Lung (tissue), 12 donors: ENCODE results near the gene TM4SF5. TPM values are rescaled to one million over a fixed set of nuclear protein-coding genes. Genes with fewer than 3 reads are reported as not detected.
A peak's percentile ranks its signal among the peaks of the same experiment; 100 is the strongest.
"Not testable (repeated sequence)": the region's sequence is repeated elsewhere in the genome, so short reads cannot be mapped to it uniquely, and the experiment has no call there.

Experiments used
- ATAC-seq: fragments of 200-7000 bp; cut with Tn5 transposase; one replicate; pipeline ENCODE4 v1.9.1; 2020; ENCODE audit warnings: moderate number of reproducible peaks; ENCODE audit not compliant: insufficient read depth, low FRiP score
- DNase-seq, 3 donors: peaks; one replicate each; pipeline ENCODE4 v3.0.0-alpha.2; 2013 to 2017
- H3K27ac ChIP-seq, 2 donors: one replicate each; pipeline ENCODE4 v1.5.1; 2013; ENCODE audit warnings: mild to moderate bottlenecking in 2 of 2, moderate library complexity in 2 of 2, control low read depth in 1 of 2, inconsistent platforms in 1 of 2, low read depth in 1 of 2, low read length in 1 of 2
- H3K27me3 ChIP-seq, 3 donors: one replicate each; pipeline ENCODE4 v1.5.1; 2013; ENCODE audit warnings: low read length in 2 of 3; ENCODE audit not compliant: control insufficient read depth in 3 of 3, insufficient read depth in 3 of 3
- H3K36me3 ChIP-seq, 4 donors: one replicate each; pipeline ENCODE4 v1.5.1; 2013; ENCODE audit warnings: low read length in 4 of 4, mild to moderate bottlenecking in 1 of 4, moderate library complexity in 1 of 4; ENCODE audit not compliant: control insufficient read depth in 4 of 4, insufficient read depth in 4 of 4
- H3K4me1 ChIP-seq, 5 donors: one replicate each; pipeline ENCODE4 v1.5.1; 2013; ENCODE audit warnings: low read length in 5 of 5, mild to moderate bottlenecking in 2 of 5, moderate library complexity in 1 of 5; ENCODE audit not compliant: control insufficient read depth in 5 of 5, insufficient read depth in 5 of 5
- H3K4me3 ChIP-seq: one replicate; pipeline ENCODE4 v1.5.1; 2013; ENCODE audit warnings: mild to moderate bottlenecking, control low read depth, moderate library complexity
- H3K9ac ChIP-seq, 2 donors: one replicate each; pipeline ENCODE4 v1.5.1; 2013; ENCODE audit warnings: low read length in 2 of 2, control low read depth in 1 of 2; ENCODE audit not compliant: insufficient read depth in 1 of 2
- H3K9me3 ChIP-seq, 4 donors: one replicate each; pipeline ENCODE4 v1.5.1; 2013; ENCODE audit warnings: low read length in 3 of 4, mild to moderate bottlenecking in 1 of 4, moderate library complexity in 1 of 4; ENCODE audit not compliant: control insufficient read depth in 4 of 4, insufficient read depth in 3 of 4
- WGBS, 2 donors: extraction: QIAGEN DNeasy Blood & Tissue Kit; methylation state at CpG; one replicate each; pipeline ENCODE4 v1.1.7; 2013; 5-methylcytosine and 5-hydroxymethylcytosine counted together
- polyA plus RNA-seq, 2 donors: library from polyadenylated mRNA; stranded (reverse); fragments of 200-250 nt; gene quantifications; one replicate each; pipeline ENCODE4 v1.2.1, GENCODE V29; 2013
- total RNA-seq, 2 donors: library from RNA; depleted of rRNA in 1 of 2; stranded (reverse); fragments of >200 nt in 1 of 2; gene quantifications; one replicate each; pipeline ENCODE4 v1.2.1, GENCODE V29; 2014 to 2021
- TF ChIP-seq, protein P1 (sequence below): IDR thresholded peaks from 2 replicates; pipeline ENCODE4 v1.5.1; 2012; ENCODE audit warnings: mild to moderate bottlenecking; ENCODE audit errors: control extremely low read depth, extremely low read depth
- donor health status: control.
- donor health status: control.
- donor health status: Bipolar disorder and iron deficiency.
- donor health status: healthy.
- donor health status: DM: yes; HTN: yes; CAD: no.

Gene TM4SF5
- total and polyA plus RNA-seq, 4 donors: not detected

GRCh38 chr17:4822835-4823234, 51.1 kb downstream of the TM4SF5 start:
- H3K4me1 ChIP-seq: peaks cover 0 to 4% (median 0%) of the 10 kb centered on the region in 5 donors

GRCh38 chr17:4823373-4824089, 51.8 kb downstream of the TM4SF5 start:
- Histone ChIP-seq H3K9me3 (peaks cover 0 to 2% (median 0%) of the 10 kb centered on the region in 4 donors), H3K27me3 (no peaks in the 10 kb centered on the region), H3K36me3 (peaks cover 0 to 12% (median 7%) of the 10 kb centered on the region in 4 donors), H3K9ac (no peak overlapping the region), H3K27ac (no peak overlapping the region), H3K4me3 (no peak overlapping the region), H3K4me1 (peaks cover 0 to 4% (median 0%) of the 10 kb centered on the region in 5 donors)
- DNase-seq: no peak
- TF ChIP-seq, protein P1, sequence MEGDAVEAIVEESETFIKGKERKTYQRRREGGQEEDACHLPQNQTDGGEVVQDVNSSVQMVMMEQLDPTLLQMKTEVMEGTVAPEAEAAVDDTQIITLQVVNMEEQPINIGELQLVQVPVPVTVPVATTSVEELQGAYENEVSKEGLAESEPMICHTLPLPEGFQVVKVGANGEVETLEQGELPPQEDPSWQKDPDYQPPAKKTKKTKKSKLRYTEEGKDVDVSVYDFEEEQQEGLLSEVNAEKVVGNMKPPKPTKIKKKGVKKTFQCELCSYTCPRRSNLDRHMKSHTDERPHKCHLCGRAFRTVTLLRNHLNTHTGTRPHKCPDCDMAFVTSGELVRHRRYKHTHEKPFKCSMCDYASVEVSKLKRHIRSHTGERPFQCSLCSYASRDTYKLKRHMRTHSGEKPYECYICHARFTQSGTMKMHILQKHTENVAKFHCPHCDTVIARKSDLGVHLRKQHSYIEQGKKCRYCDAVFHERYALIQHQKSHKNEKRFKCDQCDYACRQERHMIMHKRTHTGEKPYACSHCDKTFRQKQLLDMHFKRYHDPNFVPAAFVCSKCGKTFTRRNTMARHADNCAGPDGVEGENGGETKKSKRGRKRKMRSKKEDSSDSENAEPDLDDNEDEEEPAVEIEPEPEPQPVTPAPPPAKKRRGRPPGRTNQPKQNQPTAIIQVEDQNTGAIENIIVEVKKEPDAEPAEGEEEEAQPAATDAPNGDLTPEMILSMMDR: no peak
- 71 to 78% methylated on average over 12 of the region's 12 CpGs for WGBS, 2 donors
- no peak for ATAC-seq

More at GRCh38 chr17:4822835-4823234, 51.1 kb downstream of the TM4SF5 start:
- DNase-seq (no peak), ATAC-seq (no peak)
- H3K36me3 ChIP-seq: peaks cover 0 to 16% (median 7%) of the 10 kb centered on the region in 4 donors
- no peak overlapping the region for H3K27ac ChIP-seq
- WGBS, 2 donors: 75 to 81% methylated on average over 3 of the region's 3 CpGs
- no peaks in the 10 kb centered on the region for H3K27me3 ChIP-seq
- TF ChIP-seq, protein P1: no peak
- H3K9me3 ChIP-seq: peaks cover 0 to 2% (median 0%) of the 10 kb centered on the region in 4 donors
- no peak overlapping the region for H3K9ac ChIP-seq
- H3K4me3 ChIP-seq: no peak overlapping the region

DNA sequence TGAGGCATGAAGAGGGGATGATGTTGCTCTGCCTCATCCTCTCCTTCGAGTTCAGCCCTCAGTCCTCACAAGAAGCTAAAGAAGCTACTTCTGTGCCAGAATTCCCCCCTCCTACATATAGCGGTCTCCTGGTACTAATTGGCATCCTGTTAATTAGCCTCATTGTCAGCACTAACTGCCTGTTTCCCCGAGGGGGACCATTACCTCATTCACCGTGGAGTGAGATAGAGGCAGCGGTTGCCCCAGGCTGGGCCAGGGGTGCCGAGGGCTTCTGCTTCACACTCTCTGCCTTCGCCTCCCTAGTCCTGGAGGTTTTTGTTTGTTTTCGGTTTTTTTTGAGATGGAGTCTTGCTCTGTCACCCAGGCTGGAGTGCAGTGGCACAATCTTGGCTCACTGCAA, 55.7 kb downstream of the TM4SF5 start:
- 78 to 82% methylated on average over 8 of the region's 8 CpGs for WGBS, 2 donors

DNA sequence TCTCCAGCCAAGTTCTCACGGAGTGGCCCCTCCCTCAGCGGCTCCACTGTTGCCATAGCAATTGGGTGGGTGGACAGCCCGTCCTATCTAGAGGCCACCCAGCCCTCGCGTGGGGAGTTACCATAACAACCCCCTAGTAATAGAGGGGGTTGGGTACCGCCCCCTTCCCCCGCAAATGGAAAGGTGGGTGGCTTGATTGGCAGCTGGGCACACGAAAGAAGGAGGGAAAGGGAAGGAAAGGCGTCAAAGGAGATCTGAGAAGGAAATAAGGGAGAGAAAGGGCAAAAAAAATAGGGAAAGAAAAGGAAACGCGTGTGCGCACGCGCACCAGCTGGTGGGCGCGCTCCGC, 61.1 kb downstream of the TM4SF5 start:
- H3K4me1 ChIP-seq: peaks cover 0 to 32% (median 15%) of the 10 kb centered on the region in 5 donors
- peak overlapping the region; percentile 49 to 79 for H3K9ac ChIP-seq
- peak overlapping the region; percentile 78 to 84 for H3K27ac ChIP-seq
- ATAC-seq: peak; percentile 12
- 0% methylated on average over 10 of the region's 17 CpGs for WGBS, 2 donors
- H3K4me3 ChIP-seq: peak overlapping the region; percentile 72
- H3K9me3 ChIP-seq, DNase-seq, H3K27me3 ChIP-seq, H3K36me3 ChIP-seq: not testable (repeated sequence)

More for the DNA sequence above, 55.7 kb downstream of the TM4SF5 start:
- DNase-seq (no peak), ATAC-seq (no peak)
- no peak overlapping the region for H3K27ac ChIP-seq
- no peaks in the 10 kb centered on the region for H3K9me3 ChIP-seq
- TF ChIP-seq, protein P1: no peak
- no peak overlapping the region for H3K4me3 ChIP-seq
- peaks cover 0 to 6% (median 3%) of the 10 kb centered on the region in 4 donors for H3K36me3 ChIP-seq
- H3K27me3 ChIP-seq: no peaks in the 10 kb centered on the region
- H3K9ac ChIP-seq: no peak overlapping the region
- H3K4me1 ChIP-seq: peaks cover 0 to 4% (median 0%) of the 10 kb centered on the region in 5 donors

Other genes starting within 250 kb of the TM4SF5 start
- 10 to 100 TPM; 21.2 to 71.7 TPM for gene MYBBP1A, start 216.5 kb upstream of the TM4SF5 start, total RNA-seq
- gene MYBBP1A, start 216.5 kb upstream of the TM4SF5 start, polyA plus RNA-seq: 10 to 100 TPM; 34.2 to 34.7 TPM
- gene GGT6, start 211.3 kb upstream of the TM4SF5 start, total RNA-seq: 10 to 100 TPM in 1 of 2 donors, 1 to 10 TPM in 1; 8.8 to 12.3 TPM
- 1 to 10 TPM; 2.8 to 6.1 TPM for gene GGT6, start 211.3 kb upstream of the TM4SF5 start, polyA plus RNA-seq
- 10 to 100 TPM; 10.9 to 18.1 TPM for gene SMTNL2, start 187.4 kb upstream of the TM4SF5 start, total RNA-seq
- gene SMTNL2, start 187.4 kb upstream of the TM4SF5 start, polyA plus RNA-seq: 1 to 10 TPM; 1.5 to 3.0 TPM
- gene ALOX15, start 130.2 kb upstream of the TM4SF5 start, total RNA-seq: 10 to 100 TPM in 1 of 2 donors, 1 to 10 TPM in 1; 7.5 to 14.0 TPM
- gene ALOX15, start 130.2 kb upstream of the TM4SF5 start, polyA plus RNA-seq: 1 to 10 TPM; 3.3 to 3.8 TPM
- gene PELP1, start 67.7 kb upstream of the TM4SF5 start, total RNA-seq: 10 to 100 TPM; 26.6 to 53.9 TPM
- 10 to 100 TPM; 21.0 to 28.6 TPM for gene PELP1, start 67.7 kb upstream of the TM4SF5 start, polyA plus RNA-seq
- 100 to 1,000 TPM in 1 of 2 donors, 10 to 100 TPM in 1; 27.2 to 186 TPM for gene ARRB2, start 61.3 kb upstream of the TM4SF5 start, total RNA-seq
- 100 to 1,000 TPM in 1 of 2 donors, 10 to 100 TPM in 1; 98.5 to 222 TPM for gene ARRB2, start 61.3 kb upstream of the TM4SF5 start, polyA plus RNA-seq
- gene MED11, start 40.5 kb upstream of the TM4SF5 start, total RNA-seq: 10 to 100 TPM; 14.3 to 27.3 TPM
- 10 to 100 TPM; 31.4 to 48.5 TPM for gene MED11, start 40.5 kb upstream of the TM4SF5 start, polyA plus RNA-seq
- 1 to 10 TPM; 2.3 to 9.0 TPM for gene ZMYND15, start 32.1 kb upstream of the TM4SF5 start, total RNA-seq
- 1 to 10 TPM; 6.6 to 9.7 TPM for gene ZMYND15, start 32.1 kb upstream of the TM4SF5 start, polyA plus RNA-seq
- gene CXCL16, start 32.0 kb upstream of the TM4SF5 start, total RNA-seq: 100 to 1,000 TPM in 1 of 2 donors, 10 to 100 TPM in 1; 32.7 to 139 TPM
- gene CXCL16, start 32.0 kb upstream of the TM4SF5 start, polyA plus RNA-seq: 100 to 1,000 TPM in 1 of 2 donors, 10 to 100 TPM in 1; 82.3 to 252 TPM
- 10 to 100 TPM in 1 of 2 donors, 1 to 10 TPM in 1; 2.1 to 14.0 TPM for gene VMO1, start 14.5 kb downstream of the TM4SF5 start, total RNA-seq
- gene VMO1, start 14.5 kb downstream of the TM4SF5 start, polyA plus RNA-seq: 10 to 100 TPM; 21.3 to 21.8 TPM
- gene GLTPD2, start 17.1 kb downstream of the TM4SF5 start, total RNA-seq: under 1 TPM in 1 of 2 donors, not detected in 1; 0.34 TPM
- under 1 TPM in 1 of 2 donors, not detected in 1; 0.41 TPM for gene GLTPD2, start 17.1 kb downstream of the TM4SF5 start, polyA plus RNA-seq
- gene PSMB6, start 24.3 kb downstream of the TM4SF5 start, total RNA-seq: 100 to 1,000 TPM in 1 of 2 donors, 10 to 100 TPM in 1; 63.7 to 141 TPM
- 100 to 1,000 TPM; 172 to 237 TPM for gene PSMB6, start 24.3 kb downstream of the TM4SF5 start, polyA plus RNA-seq
- gene PLD2, start 35.3 kb downstream of the TM4SF5 start, total RNA-seq: 10 to 100 TPM; 27.1 to 42.3 TPM
- gene PLD2, start 35.3 kb downstream of the TM4SF5 start, polyA plus RNA-seq: 10 to 100 TPM; 18.0 to 22.4 TPM
- 10 to 100 TPM; 39.2 to 95.4 TPM for gene MINK1, start 61.5 kb downstream of the TM4SF5 start, total RNA-seq
- 10 to 100 TPM; 36.5 to 62.8 TPM for gene MINK1, start 61.5 kb downstream of the TM4SF5 start, polyA plus RNA-seq
- 1 to 10 TPM; 2.8 to 4.5 TPM for gene C17orf107, start 127.7 kb downstream of the TM4SF5 start, total RNA-seq
- 1 to 10 TPM; 1.3 to 2.7 TPM for gene C17orf107, start 127.7 kb downstream of the TM4SF5 start, polyA plus RNA-seq
- gene CHRNE, start 131.2 kb downstream of the TM4SF5 start, total RNA-seq: 1 to 10 TPM in 1 of 2 donors, under 1 TPM in 1; 0.77 to 1.2 TPM
- gene CHRNE, start 131.2 kb downstream of the TM4SF5 start, polyA plus RNA-seq: 1 to 10 TPM in 1 of 2 donors, under 1 TPM in 1; 0.61 to 2.3 TPM
- gene GP1BA, start 160.4 kb downstream of the TM4SF5 start, total RNA-seq: under 1 TPM; 0.18 to 0.94 TPM
- 1 to 10 TPM in 1 of 2 donors, under 1 TPM in 1; 0.26 to 1.4 TPM for gene GP1BA, start 160.4 kb downstream of the TM4SF5 start, polyA plus RNA-seq
- gene SLC25A11, start 168.2 kb downstream of the TM4SF5 start, total RNA-seq: 10 to 100 TPM; 34.8 to 65.8 TPM
- gene SLC25A11, start 168.2 kb downstream of the TM4SF5 start, polyA plus RNA-seq: 10 to 100 TPM; 42.5 to 72.1 TPM
- 100 to 1,000 TPM in 1 of 2 donors, 10 to 100 TPM in 1; 30.8 to 107 TPM for gene RNF167, start 168.4 kb downstream of the TM4SF5 start, total RNA-seq
- gene RNF167, start 168.4 kb downstream of the TM4SF5 start, polyA plus RNA-seq: 100 to 1,000 TPM in 1 of 2 donors, 10 to 100 TPM in 1; 86.7 to 142 TPM
- gene PFN1, start 176.6 kb downstream of the TM4SF5 start, total RNA-seq: 100 to 1,000 TPM; 461 to 827 TPM
- gene PFN1, start 176.6 kb downstream of the TM4SF5 start, polyA plus RNA-seq: 1,000 to 10,000 TPM in 1 of 2 donors, 100 to 1,000 TPM in 1; 671 to 2,264 TPM
- 10 to 100 TPM in 1 of 2 donors, 1 to 10 TPM in 1; 3.3 to 10.7 TPM for gene ENO3, start 179.2 kb downstream of the TM4SF5 start, total RNA-seq
- gene ENO3, start 179.2 kb downstream of the TM4SF5 start, polyA plus RNA-seq: 1 to 10 TPM; 7.2 to 9.3 TPM
- 10 to 100 TPM; 63.8 to 75.4 TPM for gene SPAG7, start 195.9 kb downstream of the TM4SF5 start, total RNA-seq
- gene SPAG7, start 195.9 kb downstream of the TM4SF5 start, polyA plus RNA-seq: 100 to 1,000 TPM in 1 of 2 donors, 10 to 100 TPM in 1; 76.2 to 101 TPM
- gene CAMTA2, start 215.8 kb downstream of the TM4SF5 start, total RNA-seq: 10 to 100 TPM; 15.0 to 53.4 TPM
- 10 to 100 TPM; 45.8 to 66.3 TPM for gene CAMTA2, start 215.8 kb downstream of the TM4SF5 start, polyA plus RNA-seq
- gene INCA1, start 225.6 kb downstream of the TM4SF5 start, total RNA-seq: 1 to 10 TPM; 1.9 to 2.0 TPM
- 1 to 10 TPM in 1 of 2 donors, under 1 TPM in 1; 0.89 to 3.4 TPM for gene INCA1, start 225.6 kb downstream of the TM4SF5 start, polyA plus RNA-seq
- gene KIF1C, start 226.1 kb downstream of the TM4SF5 start, total RNA-seq: 100 to 1,000 TPM in 1 of 2 donors, 10 to 100 TPM in 1; 48.0 to 190 TPM
- gene KIF1C, start 226.1 kb downstream of the TM4SF5 start, polyA plus RNA-seq: 10 to 100 TPM; 61.8 to 89.8 TPM